ENCODE data around the gene RARRES1. TPM values are rescaled to one million over a fixed set of nuclear protein-coding genes. Genes with fewer than 3 reads are reported as not detected.

Gene RARRES1
- total and polyA plus RNA-seq, 7 donors: 6.4 to 208 (median 14.6) TPM

DNA sequence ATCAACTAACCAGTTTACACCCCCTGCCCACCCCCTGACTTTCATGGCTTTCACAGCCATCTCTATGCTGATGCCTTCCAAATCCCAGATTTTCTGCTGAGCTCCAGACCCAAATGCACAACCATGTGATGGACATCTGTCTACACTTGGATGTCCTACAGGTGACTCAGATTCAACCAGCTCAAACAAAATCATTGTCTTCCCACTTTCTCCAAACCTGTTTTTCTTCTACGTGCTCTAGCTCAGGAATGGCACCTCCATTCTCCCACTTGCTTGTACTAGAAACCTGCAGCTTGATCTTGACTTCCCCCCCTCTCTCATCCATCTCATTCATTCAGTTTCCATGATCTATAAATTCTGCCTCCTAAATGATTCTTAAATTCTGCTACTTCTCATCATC lies 34.1 kb upstream of the RARRES1 start:
- no peaks in the 10 kb centered on the region for H3K9me3 ChIP-seq
- H3K4me3 ChIP-seq: no peak overlapping the region
- intact Hi-C loops (cut with DNase I): no loop called here
- no peak overlapping the region for H3K27ac ChIP-seq
- H3K36me3 ChIP-seq: no peaks in the 10 kb centered on the region
- TF ChIP-seq POLR2A (IDR thresholded peaks at IDR 0.05) (no peak), POLR2AphosphoS5 (IDR thresholded peaks at IDR 0.05) (no peak), EP300 (IDR thresholded peaks at IDR 0.05) (no peak)
- TF ChIP-seq, protein P1, sequence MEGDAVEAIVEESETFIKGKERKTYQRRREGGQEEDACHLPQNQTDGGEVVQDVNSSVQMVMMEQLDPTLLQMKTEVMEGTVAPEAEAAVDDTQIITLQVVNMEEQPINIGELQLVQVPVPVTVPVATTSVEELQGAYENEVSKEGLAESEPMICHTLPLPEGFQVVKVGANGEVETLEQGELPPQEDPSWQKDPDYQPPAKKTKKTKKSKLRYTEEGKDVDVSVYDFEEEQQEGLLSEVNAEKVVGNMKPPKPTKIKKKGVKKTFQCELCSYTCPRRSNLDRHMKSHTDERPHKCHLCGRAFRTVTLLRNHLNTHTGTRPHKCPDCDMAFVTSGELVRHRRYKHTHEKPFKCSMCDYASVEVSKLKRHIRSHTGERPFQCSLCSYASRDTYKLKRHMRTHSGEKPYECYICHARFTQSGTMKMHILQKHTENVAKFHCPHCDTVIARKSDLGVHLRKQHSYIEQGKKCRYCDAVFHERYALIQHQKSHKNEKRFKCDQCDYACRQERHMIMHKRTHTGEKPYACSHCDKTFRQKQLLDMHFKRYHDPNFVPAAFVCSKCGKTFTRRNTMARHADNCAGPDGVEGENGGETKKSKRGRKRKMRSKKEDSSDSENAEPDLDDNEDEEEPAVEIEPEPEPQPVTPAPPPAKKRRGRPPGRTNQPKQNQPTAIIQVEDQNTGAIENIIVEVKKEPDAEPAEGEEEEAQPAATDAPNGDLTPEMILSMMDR (IDR thresholded peaks at IDR 0.05): no peak
- no peaks in the 10 kb centered on the region for H3K27me3 ChIP-seq
- 95 to 97% methylated on average over 1 of the region's 1 CpG for WGBS, 2 donors
- DNase-seq: no peak
- H3K4me1 ChIP-seq: peaks cover 0 to 62% (median 57%) of the 10 kb centered on the region in 4 donors

GRCh38 chr3:158765518-158766205 lies 33.4 kb upstream of the RARRES1 start:
- Histone ChIP-seq H3K4me1 (peaks cover 0 to 55% (median 50%) of the 10 kb centered on the region in 4 donors), H3K27me3 (no peaks in the 10 kb centered on the region), H3K27ac (no peak overlapping the region), H3K36me3 (no peaks in the 10 kb centered on the region), H3K9me3 (no peaks in the 10 kb centered on the region), H3K4me3 (no peak overlapping the region)
- TF ChIP-seq, protein P1 (IDR thresholded peaks at IDR 0.05): no peak
- TF ChIP-seq POLR2A (IDR thresholded peaks at IDR 0.05): no peak
- TF ChIP-seq POLR2AphosphoS5 (IDR thresholded peaks at IDR 0.05): no peak
- no peak for TF ChIP-seq EP300 (IDR thresholded peaks at IDR 0.05)
- no peak for DNase-seq
- intact Hi-C loops (cut with DNase I): no loop called here
- 93 to 94% methylated on average over 3 of the region's 3 CpGs for WGBS, 2 donors

DNA sequence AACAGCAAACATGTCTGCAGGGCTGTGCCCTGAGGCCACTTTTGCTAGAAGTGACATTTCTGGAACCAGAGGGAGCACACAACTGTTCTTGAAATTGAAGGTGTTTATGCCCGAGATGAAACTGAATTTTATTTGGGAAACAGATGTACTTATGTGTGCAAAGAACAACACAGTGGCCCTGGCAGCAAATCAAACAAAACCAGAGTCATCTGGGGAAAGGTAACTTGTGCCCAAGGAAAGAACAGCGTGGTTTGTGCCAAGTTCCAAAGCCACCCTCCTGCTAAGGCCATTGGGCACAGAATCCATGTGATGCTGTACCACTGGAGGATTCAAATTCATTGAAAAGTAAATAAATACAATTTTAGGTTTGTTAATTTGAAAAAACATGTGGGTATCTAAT lies 31.2 kb upstream of the RARRES1 start:
- intact Hi-C loops (cut with DNase I): no loop called here
- TF ChIP-seq, protein P1 (IDR thresholded peaks at IDR 0.05): no peak
- no peak for TF ChIP-seq POLR2AphosphoS5 (IDR thresholded peaks at IDR 0.05)
- H3K36me3 ChIP-seq: peaks cover 0 to 3% (median 0%) of the 10 kb centered on the region in 4 donors
- H3K9me3 ChIP-seq: no peaks in the 10 kb centered on the region
- H3K4me1 ChIP-seq: peaks cover 0 to 34% (median 29%) of the 10 kb centered on the region in 4 donors
- no peak overlapping the region for H3K4me3 ChIP-seq
- H3K27ac ChIP-seq: peak overlapping the region in 1 of 4 donors; percentile 48
- DNase-seq: no peak
- 25 to 75% methylated on average over 2 of the region's 2 CpGs for WGBS, 2 donors
- H3K27me3 ChIP-seq: no peaks in the 10 kb centered on the region

GRCh38 chr3:158762701-158763100 lies 30.4 kb upstream of the RARRES1 start:
- Histone ChIP-seq H3K9me3 (no peaks in the 10 kb centered on the region), H3K27ac (peak overlapping the region in 1 of 4 donors; percentile 62), H3K36me3 (peaks cover 0 to 3% (median 0%) of the 10 kb centered on the region in 4 donors), H3K27me3 (no peaks in the 10 kb centered on the region), H3K4me3 (no peak overlapping the region), H3K4me1 (peaks cover 0 to 27% (median 22%) of the 10 kb centered on the region in 4 donors)
- intact Hi-C loops (cut with DNase I): no loop called here
- DNase-seq: no peak
- TF ChIP-seq POLR2AphosphoS5 (IDR thresholded peaks at IDR 0.05): no peak
- no peak for TF ChIP-seq EP300 (IDR thresholded peaks at IDR 0.05)
- TF ChIP-seq POLR2A (IDR thresholded peaks at IDR 0.05): no peak
- TF ChIP-seq, protein P1 (IDR thresholded peaks at IDR 0.05): no peak
- 87 to 91% methylated on average over 4 of the region's 4 CpGs for WGBS, 2 donors

Measured in sigmoid colon (tissue), 7 donors.